ENCODE results near the gene LHX1. TPM values are rescaled to one million over a fixed set of nuclear protein-coding genes. Genes with fewer than 3 reads are reported as not detected.

LHX1 gene
- total RNA-seq, 4 donors from 2014 or later, result 2.8 TPM; not detected in 3

DNA sequence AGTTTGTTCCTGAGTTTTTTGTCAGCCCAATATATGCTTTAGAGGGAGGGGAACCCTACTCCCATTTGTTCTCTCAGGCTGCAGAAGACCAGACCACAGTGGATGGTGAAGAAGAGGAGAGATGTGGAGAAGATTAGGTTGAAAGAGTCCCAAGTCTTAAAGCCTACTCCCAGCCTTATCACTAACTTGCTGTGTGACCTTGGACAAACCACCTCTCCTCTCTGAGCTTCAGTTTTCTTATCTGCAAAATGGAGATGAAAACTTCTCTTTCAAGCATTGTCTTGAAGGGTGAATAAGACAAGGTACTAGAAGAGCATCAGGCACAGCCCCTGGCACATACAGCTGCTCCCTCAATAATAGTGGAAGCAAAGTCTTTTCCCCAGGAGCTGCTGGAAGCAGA lies 15.1 kb upstream of the LHX1 start:
- H3K27me3 ChIP-seq, result peaks cover 0 to 7% of the 10 kb centered on the region in 2 donors
- H3K4me3 ChIP-seq, result no peak overlapping the region
- no peaks in the 10 kb centered on the region for H3K36me3 ChIP-seq
- H3K27ac ChIP-seq, result no peak overlapping the region
- DNase-seq, result no peak
- intact Hi-C loops (cut with DNase I; ENCODE audit: low total_unique reads), result no loop called here
- no peaks in the 10 kb centered on the region for H3K9me3 ChIP-seq
- no peaks in the 10 kb centered on the region for H3K4me1 ChIP-seq
- TF ChIP-seq CTCF (IDR thresholded peaks at IDR 0.05) (no peak), POLR2A (IDR thresholded peaks at IDR 0.05) (no peak)

DNA sequence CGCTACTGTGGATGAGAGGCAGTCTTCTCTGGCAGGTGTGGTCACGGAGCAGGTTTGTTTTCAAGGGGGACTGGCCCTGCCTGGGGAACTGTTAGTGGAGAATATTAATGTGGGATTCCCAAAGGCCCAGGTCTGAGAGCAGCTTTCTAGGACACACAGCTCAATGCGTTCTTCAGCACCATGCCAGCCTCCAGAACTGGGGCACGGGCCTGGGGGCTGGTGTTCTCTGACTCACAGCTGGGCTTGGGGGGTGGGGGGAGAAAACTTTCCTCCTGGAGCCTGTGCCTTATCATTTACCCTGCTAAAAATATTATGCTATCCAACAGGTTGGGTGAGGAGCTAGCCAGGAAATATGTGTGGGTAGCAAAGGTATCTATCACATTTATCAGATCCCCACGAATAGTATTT lies 13.5 kb upstream of the LHX1 start:
- DNase-seq, result no peak
- Histone ChIP-seq H3K27ac (no peak overlapping the region), H3K36me3 (no peaks in the 10 kb centered on the region), H3K27me3 (peaks cover 0 to 13% of the 10 kb centered on the region in 2 donors), H3K9me3 (no peaks in the 10 kb centered on the region), H3K4me3 (no peak overlapping the region), H3K4me1 (no peaks in the 10 kb centered on the region)
- intact Hi-C loops (cut with DNase I; ENCODE audit: low total_unique reads), result no loop called here
- no peak for TF ChIP-seq CTCF (IDR thresholded peaks at IDR 0.05)
- no peak for TF ChIP-seq POLR2A (IDR thresholded peaks at IDR 0.05)

- TF ChIP-seq CTCF (IDR thresholded peaks at IDR 0.05), result no peak
- TF ChIP-seq POLR2A (IDR thresholded peaks at IDR 0.05), result no peak
- H3K27me3 ChIP-seq, result peaks cover 7 to 33% of the 10 kb centered on the region in 2 donors
- H3K4me1 ChIP-seq, result no peaks in the 10 kb centered on the region
- intact Hi-C loops (cut with DNase I; ENCODE audit: low total_unique reads), result no loop called here
- H3K9me3 ChIP-seq, result no peaks in the 10 kb centered on the region
- H3K4me3 ChIP-seq, result no peak overlapping the region
- H3K36me3 ChIP-seq, result no peaks in the 10 kb centered on the region
- no peak overlapping the region for H3K27ac ChIP-seq
- no peak for DNase-seq
Measured at GRCh38 chr17:36926226-36926625, 11.0 kb upstream of the LHX1 start.

DNA sequence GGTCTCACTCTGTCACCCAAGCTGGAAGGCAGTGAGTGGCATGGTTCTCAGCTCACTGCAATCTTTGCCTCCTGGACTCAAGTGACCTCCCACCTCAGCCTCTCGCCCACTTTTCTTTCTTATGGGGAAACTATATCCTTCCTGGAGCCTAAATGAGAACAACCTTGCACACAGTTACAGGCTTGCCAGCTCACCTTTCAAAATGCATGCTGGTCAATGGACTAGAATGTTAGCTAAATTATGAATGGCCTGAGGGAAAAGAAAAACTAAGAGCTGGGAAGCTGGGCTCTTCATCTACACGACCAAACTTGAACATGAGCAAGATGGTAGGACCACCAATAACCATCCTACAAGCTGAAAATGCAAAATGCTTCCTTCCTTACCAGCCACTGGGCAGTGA lies 10.6 kb upstream of the LHX1 start:
- peaks cover 12 to 38% of the 10 kb centered on the region in 2 donors for H3K27me3 ChIP-seq

More for the DNA sequence above, 10.6 kb upstream of the LHX1 start:
- no peak overlapping the region for H3K4me3 ChIP-seq
- H3K36me3 ChIP-seq, result no peaks in the 10 kb centered on the region
- no peak overlapping the region for H3K27ac ChIP-seq
- H3K4me1 ChIP-seq, result peaks cover 0 to 4% of the 10 kb centered on the region in 2 donors
- TF ChIP-seq POLR2A (IDR thresholded peaks at IDR 0.05) (no peak), CTCF (IDR thresholded peaks at IDR 0.05) (no peak)
- no peaks in the 10 kb centered on the region for H3K9me3 ChIP-seq
- DNase-seq, result no peak
- intact Hi-C loops (cut with DNase I; ENCODE audit: low total_unique reads), result no loop called here
